Mucosa of descending colon (tissue), 3 donors: ENCODE measurements around the gene SOCS6. TPM values are rescaled to one million over a fixed set of nuclear protein-coding genes. Genes with fewer than 3 reads are reported as not detected.

Experiments
- ATAC-seq: fragments of 200-7000 bp; cut with Tn5 transposase; one replicate; pipeline ENCODE4 v1.9.1; 2020; ENCODE audit warnings: mild to moderate bottlenecking, moderate library complexity
- DNase-seq, 3 donors: peaks; one replicate each; pipeline ENCODE4 v3.0.0-alpha.2; 2020
- H3K36me3 ChIP-seq: fragments of 200-600 bp; one replicate; pipeline ENCODE4 v1.8.0; 2021; ENCODE audit warnings: low read depth, mild to moderate bottlenecking
- H3K4me1 ChIP-seq: fragments of 200-600 bp; one replicate; pipeline ENCODE4 v1.8.0; 2021; ENCODE audit warnings: low read depth, mild to moderate bottlenecking
- H3K4me3 ChIP-seq: fragments of 200-600 bp; one replicate; pipeline ENCODE4 v1.8.0; 2021; ENCODE audit warnings: mild to moderate bottlenecking
- H3K9me3 ChIP-seq: fragments of 200-600 bp; one replicate; pipeline ENCODE4 v1.8.0; 2021; ENCODE audit warnings: mild to moderate bottlenecking
- intact Hi-C, 2 donors: fragments of 100-400 bp; cut with DNase I in 1 of 2; cut with micrococcal nuclease in 1 of 2; formaldehyde crosslinking; loops; one replicate each; pipeline versions ENCODE4 v1.11.0 to v1.11.1; 2022; cut with DNase I, micrococcal nuclease
- total RNA-seq, 3 donors: library from RNA; stranded (reverse); fragmentation: NEBNext Ultra II Directional in 2 of 3; extraction: Animal tissue kit (Norgen Biotek cat#: 25700) in 2 of 3; gene quantifications; one replicate each; pipeline versions ENCODE4 v1.2.1 to v1.2.4, GENCODE V29; 2021 to 2023
- TF ChIP-seq, protein P1 (sequence below): fragments of 200-600 bp; IDR thresholded peaks from one replicate; pipeline ENCODE4 v1.8.0; 2022; ENCODE audit warnings: antibody characterized with exemption, mild to moderate bottlenecking
- donor health status: DM: no; HTN: no; CAD: no; lungs with moderate emphysema.
- donor health status: DM: no; HTN: no; CAD: no.
- donor health status: DM: no; HTN: yes; CAD: no.

SOCS6 gene
- total RNA-seq, 3 donors from 2014 or later: 37.2 to 49.6 (median 39.7) TPM

DNA sequence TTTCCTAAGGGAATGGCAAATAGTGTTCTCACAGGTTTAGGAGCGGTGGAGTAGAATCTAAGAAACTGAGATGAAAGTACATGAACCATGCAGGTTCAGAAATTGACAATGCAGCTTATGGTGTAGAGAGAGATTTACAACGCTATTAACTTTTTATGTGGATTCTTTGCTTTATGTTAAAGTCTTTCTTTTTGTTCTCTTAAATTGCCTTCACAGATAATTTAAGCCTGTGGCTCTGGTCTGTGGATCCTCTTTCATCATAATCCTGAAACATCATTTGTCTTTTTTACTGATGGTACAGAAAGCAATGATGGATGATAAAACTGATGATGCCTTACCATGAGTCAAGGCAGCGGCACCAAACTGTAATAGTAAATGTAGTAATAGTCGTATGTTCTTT lies 30.3 kb downstream of the SOCS6 start:
- Histone ChIP-seq H3K36me3 (no peaks in the 10 kb centered on the region), H3K4me1 (peaks cover 17% of the 10 kb centered on the region), H3K4me3 (no peak overlapping the region), H3K9me3 (no peaks in the 10 kb centered on the region)
- DNase-seq (no peak), ATAC-seq (no peak)
- intact Hi-C loops: no loop called here
- TF ChIP-seq, protein P1, sequence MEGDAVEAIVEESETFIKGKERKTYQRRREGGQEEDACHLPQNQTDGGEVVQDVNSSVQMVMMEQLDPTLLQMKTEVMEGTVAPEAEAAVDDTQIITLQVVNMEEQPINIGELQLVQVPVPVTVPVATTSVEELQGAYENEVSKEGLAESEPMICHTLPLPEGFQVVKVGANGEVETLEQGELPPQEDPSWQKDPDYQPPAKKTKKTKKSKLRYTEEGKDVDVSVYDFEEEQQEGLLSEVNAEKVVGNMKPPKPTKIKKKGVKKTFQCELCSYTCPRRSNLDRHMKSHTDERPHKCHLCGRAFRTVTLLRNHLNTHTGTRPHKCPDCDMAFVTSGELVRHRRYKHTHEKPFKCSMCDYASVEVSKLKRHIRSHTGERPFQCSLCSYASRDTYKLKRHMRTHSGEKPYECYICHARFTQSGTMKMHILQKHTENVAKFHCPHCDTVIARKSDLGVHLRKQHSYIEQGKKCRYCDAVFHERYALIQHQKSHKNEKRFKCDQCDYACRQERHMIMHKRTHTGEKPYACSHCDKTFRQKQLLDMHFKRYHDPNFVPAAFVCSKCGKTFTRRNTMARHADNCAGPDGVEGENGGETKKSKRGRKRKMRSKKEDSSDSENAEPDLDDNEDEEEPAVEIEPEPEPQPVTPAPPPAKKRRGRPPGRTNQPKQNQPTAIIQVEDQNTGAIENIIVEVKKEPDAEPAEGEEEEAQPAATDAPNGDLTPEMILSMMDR: no peak

DNA sequence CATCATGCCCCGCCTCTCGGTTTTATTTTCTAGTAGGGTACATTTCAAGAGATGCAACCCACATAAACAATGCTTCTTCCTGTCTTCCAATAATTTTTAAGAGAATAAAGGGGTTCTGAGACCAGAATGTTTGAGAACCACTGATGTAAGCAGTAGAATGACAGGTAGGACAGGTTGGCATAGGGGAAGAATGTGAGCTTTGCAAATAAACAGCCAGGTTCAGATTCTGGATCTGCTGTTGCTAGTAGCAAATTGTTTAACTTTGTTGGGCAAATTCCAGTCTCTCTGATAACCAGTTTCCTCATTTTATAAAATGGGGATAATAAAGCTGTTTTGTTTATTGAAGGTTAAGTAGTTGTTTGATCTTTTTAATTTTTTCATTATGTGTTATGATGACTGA lies 32.8 kb downstream of the SOCS6 start:
- no peak for DNase-seq

DNA sequence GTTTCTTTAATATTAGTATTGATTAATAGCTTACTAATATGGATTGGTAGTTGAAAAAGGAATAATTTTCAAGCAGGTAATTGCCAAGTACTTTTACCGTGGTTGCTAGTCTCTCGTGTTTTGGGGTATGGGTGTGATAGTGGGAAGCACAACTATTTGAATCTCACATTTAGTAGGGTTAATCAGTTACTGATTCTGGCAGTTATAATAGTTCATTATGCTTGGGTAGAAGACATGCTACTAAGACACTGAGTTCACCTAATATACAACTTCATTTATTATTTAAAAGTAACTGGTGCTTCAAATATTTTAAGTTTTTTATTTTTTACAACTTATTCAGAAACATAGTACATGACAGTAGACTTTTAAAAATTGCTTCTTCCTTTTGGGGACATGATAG lies 33.5 kb downstream of the SOCS6 start:
- intact Hi-C loops: no loop called here
- Histone ChIP-seq H3K4me1 (peaks cover 8% of the 10 kb centered on the region), H3K9me3 (no peaks in the 10 kb centered on the region), H3K4me3 (no peak overlapping the region), H3K36me3 (no peaks in the 10 kb centered on the region)
- TF ChIP-seq, protein P1: no peak
- no peak for ATAC-seq
- DNase-seq: no peak

More for the DNA sequence above, 32.8 kb downstream of the SOCS6 start:
- H3K4me3 ChIP-seq: no peak overlapping the region
- no peaks in the 10 kb centered on the region for H3K9me3 ChIP-seq
- intact Hi-C loops: no loop called here
- TF ChIP-seq, protein P1: no peak
- H3K36me3 ChIP-seq: no peaks in the 10 kb centered on the region
- ATAC-seq: peak; percentile 51
- H3K4me1 ChIP-seq: peaks cover 8% of the 10 kb centered on the region

DNA sequence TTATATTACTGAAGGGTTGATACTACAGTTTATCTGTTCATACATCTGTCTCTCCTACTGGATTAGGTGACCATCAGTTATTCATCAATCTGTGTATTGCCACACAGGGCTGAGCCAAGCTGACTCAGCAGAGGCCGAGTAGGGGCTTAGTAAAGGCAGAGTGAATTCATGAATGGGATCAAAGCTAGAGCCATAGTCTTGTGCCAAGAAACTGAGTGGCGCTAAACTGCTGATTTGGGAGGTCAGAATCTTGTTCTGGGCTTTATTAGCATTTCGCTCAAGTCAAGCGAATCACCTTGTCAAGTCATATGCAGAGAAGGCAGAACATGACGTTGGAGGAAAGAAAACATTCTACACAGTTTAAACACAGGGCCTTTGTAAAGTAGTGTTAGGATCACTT lies 34.1 kb downstream of the SOCS6 start:
- H3K36me3 ChIP-seq: no peaks in the 10 kb centered on the region
- intact Hi-C loops: no loop called here
- ATAC-seq (peak; percentile 35), DNase-seq (no peak)
- TF ChIP-seq, protein P1: no peak
- peaks cover 8% of the 10 kb centered on the region for H3K4me1 ChIP-seq
- H3K9me3 ChIP-seq: no peaks in the 10 kb centered on the region
- H3K4me3 ChIP-seq: no peak overlapping the region

DNA sequence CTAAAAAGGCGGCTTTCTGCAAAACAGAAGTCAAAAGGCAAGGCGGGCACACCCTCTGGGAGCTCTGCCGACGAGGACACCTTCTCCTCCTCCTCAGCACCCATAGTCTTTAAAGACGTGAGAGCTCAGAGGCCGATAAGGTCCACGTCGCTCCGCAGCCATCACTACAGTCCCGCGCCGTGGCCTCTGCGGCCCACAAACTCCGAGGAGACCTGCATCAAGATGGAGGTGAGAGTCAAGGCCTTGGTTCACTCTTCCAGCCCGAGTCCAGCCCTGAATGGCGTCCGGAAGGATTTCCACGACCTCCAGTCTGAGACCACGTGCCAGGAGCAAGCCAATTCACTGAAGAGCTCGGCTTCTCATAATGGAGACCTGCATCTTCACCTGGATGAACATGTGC lies 36.1 kb downstream of the SOCS6 start:
- H3K4me3 ChIP-seq: no peak overlapping the region
- TF ChIP-seq, protein P1: no peak
- peaks cover 8% of the 10 kb centered on the region for H3K4me1 ChIP-seq
- no peak for DNase-seq
- peak; percentile 16 for ATAC-seq
- no peaks in the 10 kb centered on the region for H3K36me3 ChIP-seq
- no peaks in the 10 kb centered on the region for H3K9me3 ChIP-seq
- intact Hi-C loops: no loop called here

DNA sequence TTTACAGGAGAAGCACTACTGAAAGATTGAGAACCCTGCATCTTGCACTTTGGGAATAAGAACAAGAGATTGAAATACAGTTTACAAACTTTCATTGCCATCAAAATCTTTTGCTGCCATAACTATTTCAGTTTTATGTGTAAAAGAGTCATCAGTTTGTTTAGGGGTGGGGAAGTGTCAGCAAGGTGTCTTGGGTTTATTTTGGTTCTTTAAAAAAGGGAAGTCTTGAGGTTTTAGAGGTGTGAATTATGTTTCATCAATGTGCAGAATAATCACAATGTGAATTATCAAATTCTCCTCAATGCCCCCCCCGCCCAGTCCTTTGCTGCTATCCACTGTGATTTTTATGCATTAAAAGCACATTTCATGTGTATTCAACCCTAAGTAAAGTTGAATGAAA lies 37.4 kb downstream of the SOCS6 start:
- Histone ChIP-seq H3K4me3 (no peak overlapping the region), H3K4me1 (peaks cover 8% of the 10 kb centered on the region), H3K36me3 (no peaks in the 10 kb centered on the region), H3K9me3 (no peaks in the 10 kb centered on the region)
- DNase-seq: no peak
- ATAC-seq: no peak
- intact Hi-C loops: no loop called here
- TF ChIP-seq, protein P1: no peak
